Body of pancreas (tissue), 4 donors: Measurements from ENCODE around the gene ARGLU1. TPM values are rescaled to one million over a fixed set of nuclear protein-coding genes. Genes with fewer than 3 reads are reported as not detected.

ENCODE experiments used
- ATAC-seq: fragments of 150-250 bp; one replicate; pipeline ENCODE4 v1.9.1; 2016
- DNase-seq, 4 donors: peaks; one replicate each; pipeline ENCODE4 v3.0.0-alpha.2; 2019
- H3K27ac ChIP-seq, 4 donors: fragments of 200-600 bp; sonication (generic); 1 replicate in 3 of 4; 2 replicates in 1 of 4; pipeline versions ENCODE4 v1.5.1 to v1.6.1; 2016 to 2019; ENCODE audit warnings: mild to moderate bottlenecking in 1 of 4, mixed read lengths in 1 of 4, moderate library complexity in 1 of 4
- H3K27me3 ChIP-seq, 2 donors: fragments of 200-600 bp; sonication (generic); one replicate each; pipeline ENCODE4 v1.6.0; 2016; ENCODE audit warnings: mild to moderate bottlenecking in 1 of 2
- H3K36me3 ChIP-seq, 2 donors: fragments of 200-600 bp; sonication (generic); replicated peaks in 1 of 2; 2 replicates each; pipeline ENCODE4 v1.5.1; 2016; ENCODE audit warnings: low read depth in 2 of 2; ENCODE audit not compliant: insufficient read depth in 1 of 2
- H3K4me1 ChIP-seq: fragments of 200-600 bp; sonication (generic); one replicate; pipeline ENCODE4 v1.6.0; 2016
- H3K4me3 ChIP-seq, 2 donors: fragments of 200-600 bp; sonication (generic); 1 replicate in 1 of 2; 2 replicates in 1 of 2; pipeline ENCODE4 v1.5.1; 2016 to 2019
- H3K9me3 ChIP-seq, 3 donors: fragments of 200-600 bp; sonication (generic); 1 replicate in 2 of 3; 2 replicates in 1 of 3; pipeline ENCODE4 v1.5.1; 2016
- POLR2A ChIP-seq, 3 donors: fragments of 450-650 bp; IDR thresholded peaks; one replicate each; pipeline ENCODE4 v1.6.1; 2016; ENCODE audit warnings: antibody characterized with exemption in 3 of 3, mild to moderate bottlenecking in 2 of 3
- WGBS, 2 donors: methylation state at CpG; one replicate each; pipeline ENCODE4 v1.1.5; 2017; 5-methylcytosine and 5-hydroxymethylcytosine counted together
- intact Hi-C: fragments of 100-400 bp; cut with DNase I; formaldehyde crosslinking; loops from one replicate; pipeline ENCODE4 v1.15.1; 2023
- total RNA-seq, 2 donors: library from RNA; depleted of rRNA; stranded (reverse); fragments of >200 nt; gene quantifications; one replicate each; pipeline ENCODE4 v1.1.0, GENCODE V29; 2016
- TF ChIP-seq, protein P1 (sequence below), 7 experiments: fragments of 450-650 bp in 4 of 7; fragments of 200-600 bp in 3 of 7; sonication (generic) in 3 of 7; IDR thresholded peaks; one replicate each; pipeline ENCODE4 v1.5.1; 2016 to 2019; ENCODE audit warnings: antibody characterized with exemption in 7 of 7

The ARGLU1 gene
- total RNA-seq, 2 donors from 2014 or later, result 76.8 to 86.9 TPM

DNA sequence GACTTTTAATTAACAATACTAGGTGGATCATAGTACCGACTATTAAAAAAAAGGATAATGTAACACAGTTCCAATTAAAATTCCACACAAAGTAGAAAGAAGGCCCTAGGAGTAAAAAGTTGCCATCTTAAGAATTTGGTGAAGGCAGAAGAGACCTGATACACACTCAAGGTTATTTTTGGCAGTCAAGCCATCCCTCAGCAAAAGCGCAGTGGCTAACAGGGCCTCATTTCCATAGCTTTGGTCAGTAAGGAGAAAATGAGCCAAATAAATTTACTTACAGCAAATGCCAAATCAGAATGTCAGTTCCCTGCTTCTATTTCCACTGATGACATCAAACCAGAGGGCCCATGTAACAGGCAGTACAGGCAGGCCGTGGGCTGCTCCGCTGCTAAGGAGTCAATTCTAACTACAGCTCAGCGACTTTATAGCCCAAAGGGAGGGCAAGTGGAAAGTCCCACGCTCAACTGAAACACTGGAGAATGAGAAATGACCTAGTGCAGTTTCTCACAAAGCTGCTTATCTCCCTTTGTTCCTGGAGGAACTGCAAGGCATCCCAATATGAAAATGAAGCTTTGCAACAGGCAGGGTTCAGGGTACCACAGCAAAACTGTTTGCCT lies 6.3 kb downstream of the ARGLU1 start:
- Histone ChIP-seq H3K27me3 (no peaks in the 10 kb centered on the region), H3K27ac (peak overlapping the region in 1 of 4 donors; percentile 17), H3K36me3 (no peaks in the 10 kb centered on the region), H3K4me3 (no peak overlapping the region), H3K4me1 (peaks cover 58% of the 10 kb centered on the region), H3K9me3 (no peaks in the 10 kb centered on the region)
- peak in 1 of 4 donors; percentile 21 for DNase-seq
- TF ChIP-seq, protein P1, sequence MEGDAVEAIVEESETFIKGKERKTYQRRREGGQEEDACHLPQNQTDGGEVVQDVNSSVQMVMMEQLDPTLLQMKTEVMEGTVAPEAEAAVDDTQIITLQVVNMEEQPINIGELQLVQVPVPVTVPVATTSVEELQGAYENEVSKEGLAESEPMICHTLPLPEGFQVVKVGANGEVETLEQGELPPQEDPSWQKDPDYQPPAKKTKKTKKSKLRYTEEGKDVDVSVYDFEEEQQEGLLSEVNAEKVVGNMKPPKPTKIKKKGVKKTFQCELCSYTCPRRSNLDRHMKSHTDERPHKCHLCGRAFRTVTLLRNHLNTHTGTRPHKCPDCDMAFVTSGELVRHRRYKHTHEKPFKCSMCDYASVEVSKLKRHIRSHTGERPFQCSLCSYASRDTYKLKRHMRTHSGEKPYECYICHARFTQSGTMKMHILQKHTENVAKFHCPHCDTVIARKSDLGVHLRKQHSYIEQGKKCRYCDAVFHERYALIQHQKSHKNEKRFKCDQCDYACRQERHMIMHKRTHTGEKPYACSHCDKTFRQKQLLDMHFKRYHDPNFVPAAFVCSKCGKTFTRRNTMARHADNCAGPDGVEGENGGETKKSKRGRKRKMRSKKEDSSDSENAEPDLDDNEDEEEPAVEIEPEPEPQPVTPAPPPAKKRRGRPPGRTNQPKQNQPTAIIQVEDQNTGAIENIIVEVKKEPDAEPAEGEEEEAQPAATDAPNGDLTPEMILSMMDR (IDR thresholded peaks at IDR 0.05), result no peak
- no peak for TF ChIP-seq POLR2A (IDR thresholded peaks at IDR 0.05)
- intact Hi-C loops, result no loop called here
- ATAC-seq, result peak; percentile 33
- 67 to 77% methylated on average over 6 of the region's 6 CpGs for WGBS, 2 donors

- TF ChIP-seq, protein P1 (IDR thresholded peaks at IDR 0.05), result no peak
- TF ChIP-seq POLR2A (IDR thresholded peaks at IDR 0.05), result no peak
- intact Hi-C loops, result no loop called here
Observed at GRCh38 chr13:106560821-106561220, 7.1 kb downstream of the ARGLU1 start.

DNA sequence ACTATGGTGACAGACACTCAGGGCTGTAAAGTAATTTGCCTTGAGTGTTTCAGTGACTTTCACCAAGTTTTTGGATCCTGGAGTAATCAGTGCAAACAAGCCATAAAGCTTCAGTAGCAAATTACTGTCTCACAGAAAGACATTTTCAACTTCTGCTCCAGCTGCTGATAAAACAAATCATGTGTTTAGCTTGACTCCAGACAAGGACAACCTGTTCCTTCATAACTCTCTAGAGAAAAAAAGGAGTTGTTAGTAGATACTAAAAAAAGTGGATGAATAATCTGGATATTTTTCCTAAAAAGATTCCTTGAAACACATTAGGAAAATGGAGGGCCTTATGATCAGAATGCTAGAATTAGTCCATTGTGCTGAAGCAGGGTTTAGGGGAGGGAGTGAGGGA lies 9.4 kb downstream of the ARGLU1 start:
- H3K4me3 ChIP-seq, result no peak overlapping the region
- intact Hi-C loops, result no loop called here
- H3K27me3 ChIP-seq, result no peaks in the 10 kb centered on the region
- no peak for DNase-seq
- no peaks in the 10 kb centered on the region for H3K9me3 ChIP-seq
- TF ChIP-seq, protein P1 (IDR thresholded peaks at IDR 0.05), result no peak
- no peak for TF ChIP-seq POLR2A (IDR thresholded peaks at IDR 0.05)
- H3K27ac ChIP-seq, result no peak overlapping the region
- peaks cover 34% of the 10 kb centered on the region for H3K4me1 ChIP-seq
- ATAC-seq, result no peak
- H3K36me3 ChIP-seq, result peaks cover 0 to 3% of the 10 kb centered on the region in 2 donors

More at GRCh38 chr13:106560821-106561220, 7.1 kb downstream of the ARGLU1 start:
- H3K4me3 ChIP-seq, result no peak overlapping the region
- peaks cover 0 to 3% of the 10 kb centered on the region in 2 donors for H3K36me3 ChIP-seq
- no peaks in the 10 kb centered on the region for H3K27me3 ChIP-seq
- no peak overlapping the region for H3K27ac ChIP-seq
- no peak for DNase-seq
- H3K9me3 ChIP-seq, result no peaks in the 10 kb centered on the region
- WGBS, 2 donors, result 79 to 85% methylated on average over 1 of the region's 1 CpG
- peaks cover 51% of the 10 kb centered on the region for H3K4me1 ChIP-seq
- ATAC-seq, result no peak

DNA sequence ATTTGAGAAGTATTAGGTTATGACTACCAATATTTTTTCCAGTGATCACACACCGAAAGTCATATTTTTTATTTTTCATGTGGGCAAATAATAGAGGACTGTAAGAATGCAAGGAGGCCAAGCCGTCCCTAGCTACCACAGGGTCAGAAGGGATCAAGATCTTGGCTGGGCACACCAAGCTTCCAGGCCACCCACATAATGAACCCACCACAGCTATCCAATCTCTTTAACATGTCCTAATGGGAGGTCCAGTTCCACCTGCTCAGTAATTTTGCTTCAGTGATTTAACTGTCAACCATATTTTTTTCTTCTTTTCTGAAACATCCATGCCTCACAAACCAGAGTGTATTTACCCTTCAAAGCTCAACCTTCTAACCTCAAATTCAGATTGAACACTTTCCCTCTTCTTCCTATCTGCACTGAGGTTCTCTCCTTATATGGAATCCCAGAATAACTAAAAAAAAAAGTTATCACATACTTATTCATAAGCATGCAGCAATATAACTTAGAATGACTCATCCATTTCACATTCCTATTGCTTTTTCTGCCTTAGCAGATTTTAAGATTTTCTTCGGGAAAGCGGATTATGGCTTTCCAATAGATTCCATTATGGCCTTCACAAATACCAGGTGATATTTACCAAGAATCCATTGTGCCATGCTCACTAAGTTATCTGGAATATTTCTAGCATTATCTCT lies 12.2 kb downstream of the ARGLU1 start:
- no peak for TF ChIP-seq POLR2A (IDR thresholded peaks at IDR 0.05)
- TF ChIP-seq, protein P1 (IDR thresholded peaks at IDR 0.05), result no peak
- no peak overlapping the region for H3K27ac ChIP-seq
- H3K4me3 ChIP-seq, result no peak overlapping the region
- ATAC-seq (no peak), DNase-seq (no peak)
- 92% methylated on average over 4 of the region's 4 CpGs for WGBS, 2 donors
- no peaks in the 10 kb centered on the region for H3K9me3 ChIP-seq
- peaks cover 0 to 3% of the 10 kb centered on the region in 2 donors for H3K36me3 ChIP-seq
- no peaks in the 10 kb centered on the region for H3K27me3 ChIP-seq
- peaks cover 12% of the 10 kb centered on the region for H3K4me1 ChIP-seq
- intact Hi-C loops, result no loop called here
